Stimulated activated CD8-positive, alpha-beta memory T cell treated with anti-CD3 and anti-CD28 coated beads, Interleukin-15, amount 100 ng/mL, for 24 hours (primary cell): ENCODE measurements around the gene RPL9.
"Not testable (repeated sequence)": the region's sequence is repeated elsewhere in the genome, so short reads cannot be mapped to it uniquely, and the experiment has no call there.

ENCODE experiments used
- DNase-seq: peaks from one replicate; pipeline ENCODE4 v3.0.0-alpha.2; 2020; ENCODE audit warnings: low read depth

Gene RPL9

GRCh38 chr4:39466747-39467146 is 8.0 kb upstream of the RPL9 start:
- DNase-seq, result no peak

GRCh38 chr4:39464886-39465501 is 6.3 kb upstream of the RPL9 start:
- no peak for DNase-seq

- DNase-seq, result not testable (repeated sequence)
Observed at GRCh38 chr4:39458161-39458504, 589 bp downstream of the RPL9 start.

DNA sequence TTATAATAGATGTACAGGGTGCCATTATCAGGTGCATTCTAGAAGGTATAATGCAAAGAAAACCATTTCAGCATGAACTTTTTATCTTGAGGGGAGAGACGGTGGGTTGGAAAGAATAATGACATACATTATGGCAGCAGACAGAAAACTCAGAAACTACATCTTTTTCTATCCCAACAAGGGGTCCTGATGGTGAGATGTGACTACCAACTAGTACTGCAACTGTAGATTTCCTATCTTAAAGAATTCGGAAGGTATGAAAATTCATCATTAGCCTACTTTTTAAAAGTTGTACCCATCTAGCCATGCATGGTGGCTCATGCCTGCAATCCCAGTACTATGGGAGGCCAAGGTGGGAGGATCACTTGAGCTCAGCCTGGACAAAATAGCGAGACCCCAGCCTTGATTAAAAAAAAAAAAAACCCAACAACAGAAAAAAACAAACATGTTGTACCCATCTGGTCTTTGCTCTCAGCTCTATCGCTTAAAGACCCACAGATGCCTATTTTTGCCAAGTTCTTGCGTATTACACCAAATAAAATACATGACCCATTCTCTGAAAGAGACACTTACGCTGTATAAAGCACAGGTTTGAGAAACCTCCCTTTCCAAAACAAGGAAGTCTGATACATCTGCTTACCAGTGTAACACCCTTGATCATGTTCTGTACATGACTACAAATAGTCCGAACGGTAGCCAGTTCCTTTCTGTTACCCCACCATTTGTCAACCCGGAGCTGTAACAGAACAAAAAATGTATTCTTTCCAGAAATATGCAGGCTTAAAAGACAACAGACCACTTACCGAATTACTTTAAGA is 1.6 kb downstream of the RPL9 start:
- no peak for DNase-seq

- no peak for DNase-seq
Observed at GRCh38 chr4:39455486-39455885, 3.2 kb downstream of the RPL9 start.

DNA sequence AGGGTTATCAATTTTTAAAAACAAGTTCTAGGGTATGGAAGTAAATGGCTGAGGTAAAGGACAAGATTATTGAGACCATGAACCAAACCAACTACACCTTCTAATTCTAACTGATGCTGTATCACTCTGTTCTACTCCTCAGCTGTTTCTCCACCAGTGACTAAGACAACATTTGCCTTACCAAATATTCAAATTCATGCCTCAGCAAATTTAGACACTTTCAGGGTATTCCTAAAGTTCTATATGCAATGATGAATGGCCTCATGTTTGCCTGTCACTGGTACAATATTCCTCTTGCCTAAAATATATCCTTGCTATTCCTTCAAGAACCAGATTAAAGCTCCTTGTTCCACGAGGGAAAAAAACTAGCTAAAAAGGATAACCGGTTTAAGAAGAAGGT is 5.0 kb downstream of the RPL9 start:
- no peak for DNase-seq

DNA sequence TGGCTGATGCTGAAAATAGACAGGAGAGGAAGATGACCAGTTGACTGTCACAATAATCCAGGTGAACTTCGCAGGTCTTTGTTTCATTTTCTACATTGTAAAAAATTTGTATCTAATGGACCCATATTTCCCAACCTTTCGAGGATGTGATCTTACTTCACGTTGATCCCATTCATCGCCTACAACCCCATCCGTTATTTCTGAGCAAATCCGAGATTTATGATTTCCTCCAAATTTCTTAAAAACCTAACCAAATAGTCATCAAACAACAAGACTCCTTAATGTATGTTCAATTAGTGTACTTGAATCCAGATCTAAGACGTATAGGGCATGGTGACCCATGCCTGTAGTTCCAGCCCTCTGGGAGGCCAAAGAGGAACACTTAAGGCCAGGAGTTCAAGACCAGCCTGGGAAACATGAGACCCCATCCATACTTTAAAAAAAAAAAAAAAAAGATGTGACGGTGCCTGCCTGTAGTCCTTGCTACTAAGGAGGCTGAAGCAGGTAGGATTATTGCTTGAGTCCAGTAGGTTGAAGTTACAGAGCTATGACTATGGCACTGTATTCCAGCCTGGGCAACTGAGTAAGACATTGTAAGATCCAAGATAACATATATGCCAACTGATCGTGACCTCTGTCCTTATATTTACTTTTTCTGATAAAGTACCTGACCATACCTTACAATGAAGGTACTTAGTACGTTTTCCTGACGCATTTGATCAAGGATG is 5.7 kb downstream of the RPL9 start:
- DNase-seq, result no peak

DNA sequence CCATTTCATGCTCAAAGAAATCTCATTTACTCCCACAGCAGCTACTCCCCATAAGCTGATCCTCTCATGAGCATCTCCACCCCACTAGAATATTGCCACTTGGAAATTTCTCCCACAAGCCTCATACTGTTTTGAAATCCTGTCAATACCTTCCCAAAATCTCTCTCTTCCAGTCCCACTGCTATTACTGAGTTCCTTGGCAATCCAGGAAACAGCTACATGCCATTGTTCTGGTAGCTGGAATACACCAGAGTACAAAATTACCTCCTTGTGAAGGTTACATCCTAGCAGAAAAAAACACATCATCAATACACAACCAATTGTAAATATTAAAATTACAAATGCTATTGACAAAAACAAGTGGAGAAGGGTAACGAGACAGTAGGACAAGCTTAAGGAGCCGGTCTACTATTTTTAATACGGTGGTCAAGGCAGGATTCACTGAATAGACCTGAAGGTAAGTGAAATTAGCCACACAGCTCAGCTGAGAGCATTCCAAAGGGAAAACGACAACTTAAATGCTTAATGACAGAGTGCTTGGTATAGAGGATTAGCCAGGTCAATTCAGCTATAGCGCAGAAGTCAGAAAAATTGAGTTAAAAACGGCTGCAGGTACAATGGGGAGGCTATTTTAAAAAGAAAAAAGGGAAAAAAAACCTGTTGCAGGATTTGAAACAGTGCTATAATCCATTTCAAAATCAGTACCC is 6.4 kb downstream of the RPL9 start:
- no peak for DNase-seq

DNA sequence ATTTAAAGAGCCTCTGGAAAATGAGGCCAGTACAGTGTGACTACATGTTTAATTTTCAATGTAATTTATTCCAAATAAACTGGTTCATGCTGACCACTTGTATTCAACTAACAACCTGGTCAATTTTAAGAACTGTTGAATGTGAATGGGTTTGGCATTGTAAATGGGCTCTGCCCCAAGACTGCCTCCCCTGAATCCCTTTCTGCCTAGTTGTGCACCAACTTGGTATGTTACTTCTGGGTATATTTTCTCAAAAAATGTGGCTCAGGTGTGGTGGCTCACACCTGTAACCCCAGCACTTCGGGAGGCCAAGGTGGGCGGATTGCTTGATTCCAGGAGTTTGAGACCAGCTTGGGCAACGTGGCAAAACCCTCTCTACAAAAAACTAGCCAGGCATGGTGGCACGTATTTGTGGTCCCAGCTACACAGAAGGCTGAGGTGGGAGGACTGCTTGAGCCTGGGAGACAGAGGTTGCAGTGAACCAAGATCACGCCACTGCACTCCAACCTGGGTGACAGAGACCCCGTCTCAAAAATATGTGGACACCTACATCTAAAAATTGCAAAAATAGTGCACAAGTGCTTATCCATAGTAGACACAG is 7.2 kb downstream of the RPL9 start:
- no peak for DNase-seq

DNA sequence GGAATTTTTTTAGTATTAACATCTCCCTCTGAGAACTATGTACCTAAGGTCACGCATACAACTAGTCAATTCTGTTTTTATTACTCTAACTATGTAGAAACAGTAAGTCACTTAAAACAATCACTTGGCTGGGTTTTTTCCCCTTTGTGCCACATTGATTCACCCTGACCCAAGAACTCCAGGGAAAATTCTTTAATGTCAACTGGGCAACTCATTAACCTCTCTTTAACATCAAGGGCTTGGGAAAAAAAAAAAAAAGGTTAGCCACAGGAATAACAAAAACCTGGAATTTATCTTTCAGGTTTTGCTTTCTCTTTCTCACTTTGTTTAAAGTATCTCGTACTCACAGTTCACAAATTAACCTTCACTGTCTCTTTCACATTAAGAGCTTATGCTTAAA is 8.1 kb downstream of the RPL9 start:
- DNase-seq, result no peak

- DNase-seq, result no peak
Observed at GRCh38 chr4:39446842-39447573, 11.7 kb downstream of the RPL9 start.

DNA sequence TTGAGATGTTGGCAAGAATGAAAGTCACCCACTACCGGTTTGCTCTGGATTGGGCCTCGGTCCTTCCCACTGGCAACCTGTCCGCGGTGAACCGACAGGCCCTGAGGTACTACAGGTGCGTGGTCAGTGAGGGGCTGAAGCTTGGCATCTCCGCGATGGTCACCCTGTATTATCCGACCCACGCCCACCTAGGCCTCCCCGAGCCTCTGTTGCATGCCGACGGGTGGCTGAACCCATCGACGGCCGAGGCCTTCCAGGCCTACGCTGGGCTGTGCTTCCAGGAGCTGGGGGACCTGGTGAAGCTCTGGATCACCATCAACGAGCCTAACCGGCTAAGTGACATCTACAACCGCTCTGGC is 12.3 kb downstream of the RPL9 start:
- DNase-seq, result no peak

GRCh38 chr4:39442998-39443397 is 15.7 kb downstream of the RPL9 start:
- no peak for DNase-seq

- DNase-seq, result no peak
Observed at GRCh38 chr4:39441593-39441992, 17.1 kb downstream of the RPL9 start.

- no peak for DNase-seq
Observed at GRCh38 chr4:39435659-39436563, 22.8 kb downstream of the RPL9 start.

DNA sequence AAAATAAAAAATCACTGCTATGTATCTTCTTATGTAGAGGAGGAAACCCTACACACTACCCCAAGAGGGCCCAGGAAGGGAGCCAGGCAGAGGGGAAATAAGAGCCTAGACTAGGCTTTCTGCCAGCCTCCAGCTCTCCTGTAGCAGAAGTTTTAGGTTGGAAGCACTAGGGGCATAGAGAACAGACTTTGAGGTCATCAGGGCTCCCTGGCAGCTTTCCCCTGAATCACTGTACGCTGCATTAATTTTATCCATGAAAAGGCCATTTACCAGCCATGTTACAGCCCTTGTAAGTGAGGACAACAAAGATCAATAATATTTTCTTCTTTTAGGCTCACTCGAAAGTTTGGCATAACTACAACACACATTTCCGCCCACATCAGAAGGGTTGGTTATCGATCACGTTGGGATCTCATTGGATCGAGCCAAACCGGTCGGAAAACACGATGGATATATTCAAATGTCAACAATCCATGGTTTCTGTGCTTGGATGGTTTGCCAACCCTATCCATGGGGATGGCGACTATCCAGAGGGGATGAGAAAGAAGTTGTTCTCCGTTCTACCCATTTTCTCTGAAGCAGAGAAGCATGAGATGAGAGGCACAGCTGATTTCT is 24.7 kb downstream of the RPL9 start:
- DNase-seq, result no peak

DNA sequence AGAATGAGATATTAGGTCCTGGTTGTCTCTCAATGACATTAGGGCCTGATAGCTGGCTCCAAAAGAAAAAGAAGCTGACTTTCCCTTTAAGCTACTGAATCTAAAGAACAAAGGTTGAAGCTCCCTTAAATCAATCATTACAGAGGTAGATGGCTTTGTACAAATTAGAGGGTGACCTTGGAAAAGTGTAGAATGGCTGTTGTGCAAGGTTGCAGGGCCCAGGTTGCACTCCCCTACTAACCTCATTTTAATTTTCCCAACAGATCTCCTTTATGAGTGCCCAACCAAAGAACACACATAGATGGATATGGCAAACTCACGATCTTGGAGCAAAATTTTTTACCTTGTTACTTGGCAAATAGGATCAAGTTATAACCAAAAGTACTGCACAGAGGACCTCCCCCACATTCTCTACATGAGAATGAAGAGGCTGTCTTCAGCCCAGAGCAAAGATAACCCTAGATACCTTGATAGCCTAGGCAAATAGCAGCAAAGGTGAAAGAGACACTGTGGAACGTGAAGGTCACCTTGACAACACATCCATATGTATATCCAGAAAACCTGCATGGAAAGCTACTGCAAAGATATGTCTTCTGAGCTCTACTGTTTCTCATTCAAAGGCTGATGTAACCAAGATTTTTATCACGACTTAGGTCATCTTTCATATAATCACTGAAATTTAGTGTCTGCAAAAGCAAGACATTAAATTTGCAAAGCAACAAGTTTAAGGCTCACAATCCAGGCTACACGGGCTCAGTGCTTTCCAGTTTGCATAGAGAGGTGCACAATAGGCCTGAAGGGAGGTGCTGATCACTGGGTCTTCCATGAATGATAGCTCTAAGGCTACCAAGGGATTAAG is 29.0 kb downstream of the RPL9 start:
- no peak for DNase-seq

GRCh38 chr4:39427520-39428114 is 31.1 kb downstream of the RPL9 start:
- DNase-seq, result no peak

DNA sequence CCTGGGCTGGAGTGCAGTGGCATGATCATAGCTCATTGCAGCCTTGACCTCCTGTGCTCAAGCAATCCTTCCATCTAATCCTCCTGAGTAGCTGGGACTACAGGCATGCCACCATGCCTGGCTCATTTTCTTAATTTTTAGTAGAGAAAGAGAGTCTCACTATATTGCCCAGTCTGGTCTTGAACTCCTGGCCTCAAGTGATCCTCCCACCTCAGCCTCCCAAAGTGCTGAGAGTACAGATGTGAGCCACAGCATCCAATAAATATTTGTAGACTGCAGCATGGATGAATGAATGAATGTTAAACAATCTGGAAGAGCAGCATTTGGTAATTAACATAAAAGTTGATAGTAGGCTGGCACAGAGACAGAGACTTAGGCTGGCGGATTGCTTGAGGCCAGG is 32.0 kb downstream of the RPL9 start:
- DNase-seq, result no peak
